H1 (cell line): ENCODE measurements around the gene NDUFS7. TPM values are rescaled to one million over a fixed set of nuclear protein-coding genes. Genes with fewer than 3 reads are reported as not detected.

ENCODE experiments used
- CTCF ChIA-PET: fragments of 300-600 bp; sonication (Branson Sonifier 250); formaldehyde crosslinking; loops from one replicate; lab custom pipeline; 2021; ENCODE audit not compliant: partially characterized antibody; lab: Charles Lee
- POLR2A ChIA-PET: fragments of 300-600 bp; sonication (Branson Sonifier 250); formaldehyde crosslinking; loops from one replicate; lab custom pipeline; 2021; ENCODE audit warnings: inconsistent platforms; ENCODE audit not compliant: partially characterized antibody; lab: Charles Lee
- DNase-seq, 2 experiments: peaks; one replicate each; pipeline versions ENCODE4 v3.0.0 to v3.0.0-alpha.2; 2010 to 2022; ENCODE audit warnings: low spot score in 2 of 2, low read depth in 1 of 2, mixed read lengths in 1 of 2
- FAIRE-seq: peaks from 2 replicates; lab custom pipeline; 2011; peaks lifted over from hg19 to GRCh38; lab: Jason Lieb, UNC
- H2AFZ ChIP-seq: 2 replicates; pipeline ENCODE4 v1.8.1; 2012; ENCODE audit warnings: low read length, inconsistent platforms
- H2AK5ac ChIP-seq: 2 replicates; pipeline ENCODE4 v1.6.1; 2013; ENCODE audit warnings: low read depth, low read length
- H2BK120ac ChIP-seq: replicated peaks from 2 replicates; pipeline ENCODE3; 2013; ENCODE audit warnings: low read depth, low read length, inconsistent platforms
- H2BK12ac ChIP-seq: 2 replicates; pipeline ENCODE4 v1.6.1; 2013; ENCODE audit warnings: low read depth, low read length
- H2BK15ac ChIP-seq: 2 replicates; pipeline ENCODE4 v1.6.1; 2013; ENCODE audit warnings: low read length
- H2BK20ac ChIP-seq: 2 replicates; pipeline ENCODE4 v1.6.1; 2013; ENCODE audit warnings: low read length
- H2BK5ac ChIP-seq: 2 replicates; pipeline ENCODE4 v1.6.1; 2013; ENCODE audit warnings: low read depth, low read length
- H3K14ac ChIP-seq: 2 replicates; pipeline ENCODE4 v1.6.1; 2013; ENCODE audit warnings: inconsistent platforms; ENCODE audit not compliant: insufficient read length
- H3K18ac ChIP-seq: 2 replicates; pipeline ENCODE4 v1.6.1; 2013; ENCODE audit warnings: low read length; ENCODE audit errors: extremely low read depth
- H3K23ac ChIP-seq: 2 replicates; pipeline ENCODE4 v1.6.1; 2013; ENCODE audit warnings: inconsistent platforms; ENCODE audit not compliant: insufficient read length
- H3K23me2 ChIP-seq: 2 replicates; pipeline ENCODE4 v1.6.1; 2013; ENCODE audit warnings: low read depth, low read length
- H3K27ac ChIP-seq: 2 replicates; pipeline ENCODE4 v1.6.1; 2011; ENCODE audit warnings: low read depth, low read length, inconsistent platforms
- H3K27me3 ChIP-seq, 4 experiments: replicated peaks in 1 of 4; 1 replicate in 1 of 4; 2 replicates in 3 of 4; pipeline versions ENCODE4 v1.6.1 to v1.8.1; 2011 to 2013; ENCODE audit warnings: low read length in 3 of 4, mild to moderate bottlenecking in 3 of 4, inconsistent platforms in 2 of 4, mixed read lengths in 2 of 4, moderate library complexity in 1 of 4; ENCODE audit not compliant: control insufficient read depth in 3 of 4, insufficient read depth in 3 of 4; ENCODE audit errors: extremely low read depth in 1 of 4
- H3K36me3 ChIP-seq, 4 experiments: 2 replicates each; pipeline versions ENCODE4 v1.6.1 to v1.8.1; 2011 to 2013; ENCODE audit warnings: mild to moderate bottlenecking in 4 of 4, low read length in 3 of 4, moderate library complexity in 2 of 4, control low read depth in 1 of 4, inconsistent platforms in 1 of 4; ENCODE audit not compliant: insufficient read depth in 4 of 4, control insufficient read depth in 2 of 4
- H3K4ac ChIP-seq: replicated peaks from 2 replicates; pipeline ENCODE3; 2013; ENCODE audit warnings: low read length, low read depth, mixed read lengths, inconsistent platforms; ENCODE audit not compliant: insufficient read length
- H3K4me1 ChIP-seq, 4 experiments: replicated peaks in 1 of 4; 1 replicate in 1 of 4; 2 replicates in 3 of 4; pipeline versions ENCODE4 v1.6.1 to v1.8.1; 2011 to 2013; ENCODE audit warnings: low read length in 3 of 4, inconsistent platforms in 2 of 4, mixed read lengths in 1 of 4; ENCODE audit not compliant: insufficient read depth in 4 of 4, control insufficient read depth in 3 of 4
- H3K4me2 ChIP-seq, 2 experiments: 2 replicates each; pipeline versions ENCODE4 v1.6.1 to v1.8.1; 2011 to 2013; ENCODE audit warnings: low read depth in 2 of 2, low read length in 2 of 2, control low read depth in 1 of 2, inconsistent platforms in 1 of 2, mild to moderate bottlenecking in 1 of 2; ENCODE audit not compliant: insufficient read depth in 1 of 2
- H3K4me3 ChIP-seq, 4 experiments: fragments of 200-600, 300-600 bp in 1 of 4; sonication (generic), shearing (Covaris generic), sonication (Bioruptor Twin) in 1 of 4; 2 replicates each; pipeline versions ENCODE4 v1.5.1 to v1.8.1; 2011 to 2016; ENCODE audit warnings: low read length in 4 of 4, low read depth in 3 of 4, control low read depth in 2 of 4, inconsistent platforms in 2 of 4, mild to moderate bottlenecking in 2 of 4, mixed read lengths in 1 of 4, moderate library complexity in 1 of 4; ENCODE audit not compliant: insufficient read depth in 2 of 4; ENCODE audit errors: extremely low read depth in 1 of 4
- H3K56ac ChIP-seq: replicated peaks from 2 replicates; pipeline ENCODE3; 2013; ENCODE audit warnings: low read depth, mild to moderate bottlenecking, mixed read lengths, low read length, inconsistent platforms; ENCODE audit not compliant: insufficient read length
- H3K79me1 ChIP-seq: 2 replicates; pipeline ENCODE4 v1.6.1; 2013; ENCODE audit warnings: low read depth, low read length, control low read depth
- H3K79me2 ChIP-seq, 2 experiments: 2 replicates each; pipeline versions ENCODE4 v1.6.1 to v1.8.1; 2012 to 2013; ENCODE audit warnings: low read length in 2 of 2, mild to moderate bottlenecking in 2 of 2, inconsistent platforms in 1 of 2; ENCODE audit not compliant: insufficient read depth in 2 of 2, control insufficient read depth in 1 of 2
- H3K9ac ChIP-seq, 4 experiments: replicated peaks in 1 of 4; 1 replicate in 1 of 4; 2 replicates in 3 of 4; pipeline versions ENCODE4 v1.6.1 to v1.8.1; 2011 to 2013; ENCODE audit warnings: low read depth in 3 of 4, low read length in 3 of 4, control low read depth in 2 of 4, mild to moderate bottlenecking in 2 of 4, moderate library complexity in 2 of 4, inconsistent platforms in 1 of 4; ENCODE audit errors: extremely low read depth in 1 of 4
- H3K9me3 ChIP-seq, 2 experiments: 2 replicates each; pipeline versions ENCODE4 v1.6.1 to v1.8.1; 2012 to 2013; ENCODE audit warnings: mild to moderate bottlenecking in 2 of 2, moderate library complexity in 2 of 2, control low read depth in 1 of 2, inconsistent platforms in 1 of 2, low read depth in 1 of 2, low read length in 1 of 2, mixed read lengths in 1 of 2; ENCODE audit not compliant: insufficient read depth in 2 of 2
- H4K20me1 ChIP-seq, 2 experiments: replicated peaks in 1 of 2; 2 replicates each; pipeline versions ENCODE3 to v1.8.1; 2011 to 2013; ENCODE audit warnings: inconsistent platforms in 2 of 2, low read length in 2 of 2, mild to moderate bottlenecking in 1 of 2; ENCODE audit not compliant: insufficient read depth in 2 of 2, control insufficient read depth in 1 of 2
- H4K5ac ChIP-seq: 2 replicates; pipeline ENCODE4 v1.6.1; 2013; ENCODE audit warnings: low read length, low read depth, mixed read lengths, inconsistent platforms; ENCODE audit not compliant: insufficient read length
- H4K8ac ChIP-seq: 2 replicates; pipeline ENCODE4 v1.8.0; 2013; ENCODE audit warnings: mild to moderate bottlenecking, moderate library complexity, low read length, inconsistent platforms; ENCODE audit not compliant: insufficient read depth; ENCODE audit errors: extremely low read depth
- H4K91ac ChIP-seq: replicated peaks from 2 replicates; pipeline ENCODE3; 2013; ENCODE audit warnings: low read length, mixed read lengths, inconsistent platforms; ENCODE audit not compliant: insufficient read length
- ATF2 ChIP-seq: IDR thresholded peaks from 2 replicates; pipeline ENCODE4 v1.6.1; 2012; ENCODE audit warnings: low read length, inconsistent platforms
- CHD2 ChIP-seq: IDR thresholded peaks from 2 replicates; pipeline ENCODE4 v1.6.1; 2012; ENCODE audit warnings: low read length, improper control_type of control experiment
- CREB1 ChIP-seq: IDR thresholded peaks from 2 replicates; pipeline ENCODE4 v1.6.1; 2012; ENCODE audit warnings: inconsistent platforms
- EGR1 ChIP-seq: IDR thresholded peaks from 2 replicates; pipeline ENCODE4 v1.6.1; 2011; ENCODE audit warnings: low read depth, low read length, borderline replicate concordance
- FOSL1 ChIP-seq: IDR thresholded peaks from 2 replicates; pipeline ENCODE4 v1.6.1; 2011; ENCODE audit warnings: mild to moderate bottlenecking, low read depth, low read length, moderate library complexity; ENCODE audit not compliant: insufficient read depth
- GTF2F1 ChIP-seq: IDR thresholded peaks from 2 replicates; pipeline ENCODE4 v1.6.1; 2012; ENCODE audit warnings: low read depth, low read length, improper control_type of control experiment, borderline replicate concordance
- KDM5A ChIP-seq: fragments of 200-600 bp; IDR thresholded peaks from 2 replicates; pipeline ENCODE4 v1.7.1; 2012; ENCODE audit warnings: mild to moderate bottlenecking, low read length, inconsistent platforms, mixed read lengths
- NANOG ChIP-seq: IDR thresholded peaks from 2 replicates; pipeline ENCODE4 v1.6.1; 2011; ENCODE audit warnings: low read length, low read depth, mild to moderate bottlenecking, inconsistent platforms; ENCODE audit not compliant: insufficient read depth, poor library complexity, severe bottlenecking
- SAP30 ChIP-seq: fragments of 300-600 bp; sonication (generic); IDR thresholded peaks from 2 replicates; pipeline ENCODE4 v1.7.1; 2012; ENCODE audit warnings: low read length, moderate library complexity, mild to moderate bottlenecking, inconsistent platforms; ENCODE audit not compliant: insufficient read depth, insufficient replicate concordance
- SIRT6 ChIP-seq: IDR thresholded peaks from one replicate; pipeline ENCODE4 v1.7.1; 2012; ENCODE audit warnings: low read length, inconsistent platforms
- TAF7 ChIP-seq: optimal IDR thresholded peaks from 2 replicates; pipeline ENCODE3; 2011; ENCODE audit warnings: low read depth, mild to moderate bottlenecking, inconsistent platforms, low read length, moderate library complexity, borderline replicate concordance
- YY1 ChIP-seq: IDR thresholded peaks from 2 replicates; pipeline ENCODE4 v1.6.1; 2011; ENCODE audit warnings: low read depth, mild to moderate bottlenecking, low read length
- WGBS, 2 experiments: shearing (Covaris generic) in 1 of 2; methylation state at CpG; one replicate each; pipeline versions ENCODE4 v1.1.6 to v1.1.7; 2013 to 2015; ENCODE audit warnings: low lambda C conversion rate in 2 of 2, mixed read lengths in 2 of 2, inconsistent platforms in 1 of 2, low coverage in 1 of 2, missing lambda C conversion rate in 1 of 2; ENCODE audit not compliant: insufficient replicate concordance in 2 of 2, insufficient coverage in 1 of 2, insufficient read length in 1 of 2; ENCODE audit errors: extremely low coverage in 1 of 2, missing lambda C conversion rate in 1 of 2; 5-methylcytosine and 5-hydroxymethylcytosine counted together
- polyA plus RNA-seq, 7 experiments: library from polyadenylated mRNA; depleted of rRNA in 3 of 7; stranded (reverse) in 5 of 7; unstranded in 2 of 7; fragments of >200 nt in 5 of 7; fragments of 200-250 nt in 2 of 7; gene quantifications; 1 replicate in 5 of 7; 2 replicates in 1 of 7; 4 replicates in 1 of 7; pipeline versions ENCODE4 v1.2.1 to v1.2.3, GENCODE V29; 2011 to 2013; ENCODE audit warnings: missing spikeins in 2 of 7, mixed read lengths in 2 of 7
- total RNA-seq: library from RNA; stranded (reverse); fragmentation: NEBNext Ultra II Directional; extraction: Animal tissue kit (Norgen Biotek cat#: 25700); gene quantifications from 2 replicates; pipeline ENCODE4 v1.2.1, GENCODE V29; 2021

The NDUFS7 gene
- total and polyA plus RNA-seq, 2 of the 8 experiments (the other 6 are each of a cell fraction or from before 2014, with no cell fraction given), result 78.1 to 309 TPM

GRCh38 chr19:1353144-1353543, 30.6 kb upstream of the NDUFS7 start:
- H4K20me1 ChIP-seq, result peaks cover 0 to 5% of the 10 kb centered on the region in 2 experiments
- POLR2A ChIA-PET, result interaction anchor here (1.2 kb wide), 2 partner anchors 20 to 288 kb away, joined by 3 to 4 read pairs; no protein-coding TSS in a partner anchor
- no peak overlapping the region for H3K4me2 ChIP-seq
- peaks cover 0 to 13% of the 10 kb centered on the region in 2 experiments; a peak in 3 of 4 replicates for H3K79me2 ChIP-seq
- DNase-seq (no peak), FAIRE-seq (no peak)
- H3K18ac ChIP-seq, result no peak overlapping the region
- H4K5ac ChIP-seq, result no peak overlapping the region
- H3K4me1 ChIP-seq, result peaks cover 2 to 13% (median 9%) of the 10 kb centered on the region in 4 experiments; a peak in 5 of 7 replicates
- no peak overlapping the region for H3K27ac ChIP-seq
- H3K36me3 ChIP-seq, result peaks cover 0 to 12% (median 0%) of the 10 kb centered on the region in 4 experiments; a peak in 3 of 8 replicates
- H3K14ac ChIP-seq, result no peak overlapping the region
- no peak overlapping the region for H2BK5ac ChIP-seq
- no peaks in the 10 kb centered on the region for H3K9me3 ChIP-seq
- H3K4ac ChIP-seq, result no peak overlapping the region
- H2AFZ ChIP-seq, result no peak overlapping the region
- 86% methylated on average over 9 of the region's 9 CpGs; no CpG with 5 or more reads in 1 of the 2 experiments for WGBS, 2 experiments
- H3K9ac ChIP-seq, result no peak overlapping the region
- no peak overlapping the region for H2BK20ac ChIP-seq
- peak overlapping the region; percentile 82; the same call in 1 of the 2 replicates for H2AK5ac ChIP-seq
- peaks cover 7% of the 10 kb centered on the region; the same call in 1 of the 2 replicates for H3K23me2 ChIP-seq
- no peak overlapping the region for H3K4me3 ChIP-seq
- H3K27me3 ChIP-seq, result no peaks in the 10 kb centered on the region; a peak in 1 of 7 replicates
- H4K91ac ChIP-seq, result no peak overlapping the region
- H2BK120ac ChIP-seq, result no peak overlapping the region
- H3K23ac ChIP-seq, result no peak overlapping the region
- H3K56ac ChIP-seq, result no peak overlapping the region
- CTCF ChIA-PET, result interaction anchor here (0.9 to 1.3 kb wide), 2 partner anchors 16 to 74 kb away, joined by 3 to 4 read pairs; no protein-coding TSS in a partner anchor
- H2BK12ac ChIP-seq, result no peak overlapping the region
- H4K8ac ChIP-seq, result no peak overlapping the region
- H3K79me1 ChIP-seq, result peaks cover 2% of the 10 kb centered on the region; the same call in 1 of the 2 replicates
- H2BK15ac ChIP-seq, result no peak overlapping the region
- TF ChIP-seq TAF7 (no peak), KDM5A (no peak), YY1 (no peak), CHD2 (no peak), GTF2F1 (no peak), EGR1 (no peak), SIRT6 (no peak), ATF2 (no peak), FOSL1 (no peak), SAP30 (no peak), NANOG (no peak), CREB1 (no peak)
